Adrenal gland (tissue), 12 donors: ENCODE measurements around the gene HORMAD2. TPM values are rescaled to one million over a fixed set of nuclear protein-coding genes. Genes with fewer than 3 reads are reported as not detected.
"Not testable (repeated sequence)": the region's sequence is repeated elsewhere in the genome, so short reads cannot be mapped to it uniquely, and the experiment has no call there.

Source experiments
- DNase-seq, 7 donors: peaks; one replicate each; pipeline ENCODE4 v3.0.0-alpha.2; 2019 to 2020
- H3K27ac ChIP-seq, 5 donors: fragments of 200-600 bp; sonication (generic) in 4 of 5; 1 replicate in 3 of 5; 2 replicates in 2 of 5; pipeline versions ENCODE4 v1.5.1 to v1.8.0; 2016 to 2020; ENCODE audit warnings: mild to moderate bottlenecking in 1 of 5
- H3K27me3 ChIP-seq: fragments of 200-600 bp; 2 replicates; pipeline ENCODE4 v1.8.0; 2021
- H3K36me3 ChIP-seq, 2 donors: fragments of 200-600 bp; replicated peaks in 1 of 2; 1 replicate in 1 of 2; 2 replicates in 1 of 2; pipeline versions ENCODE4 v1.5.1 to v1.8.0; 2018 to 2022
- H3K4me1 ChIP-seq, 2 donors: fragments of 200-600 bp; replicated peaks in 1 of 2; 1 replicate in 1 of 2; 2 replicates in 1 of 2; pipeline versions ENCODE4 v1.5.1 to v1.8.0; 2018 to 2021
- H3K4me3 ChIP-seq, 4 donors: fragments of 200-600 bp; sonication (generic) in 3 of 4; one replicate each; pipeline ENCODE4 v1.5.1; 2016 to 2018
- H3K9me3 ChIP-seq, 3 donors: fragments of 200-600 bp; sonication (generic) in 1 of 3; replicated peaks in 1 of 3; 1 replicate in 2 of 3; 2 replicates in 1 of 3; pipeline versions ENCODE4 v1.5.1 to v1.8.0; 2016 to 2021
- CTCF ChIP-seq, 6 experiments: fragments of 450-650 bp in 4 of 6; fragments of 200-600 bp in 2 of 6; sonication (generic) in 1 of 6; IDR thresholded peaks; 1 replicate in 5 of 6; 2 replicates in 1 of 6; pipeline versions ENCODE4 v1.5.1 to v1.8.0; 2016 to 2021; ENCODE audit warnings: antibody characterized with exemption in 6 of 6, mild to moderate bottlenecking in 2 of 6, moderate library complexity in 1 of 6
- POLR2A ChIP-seq, 2 donors: fragments of 450-650 bp; IDR thresholded peaks; one replicate each; pipeline ENCODE4 v1.6.1; 2017; ENCODE audit warnings: antibody characterized with exemption in 2 of 2, mild to moderate bottlenecking in 2 of 2, moderate library complexity in 1 of 2
- WGBS, 4 donors: extraction: QIAGEN DNeasy Blood & Tissue Kit in 2 of 4; methylation state at CpG; one replicate each; pipeline versions ENCODE4 v1.1.5 to v1.1.7; 2013 to 2017; 5-methylcytosine and 5-hydroxymethylcytosine counted together
- intact Hi-C, 2 donors: fragments of 100-400 bp; cut with DNase I; formaldehyde crosslinking; loops; one replicate each; pipeline versions ENCODE4 v1.14.1 to v1.15.0; 2022 to 2023
- polyA plus RNA-seq, 3 donors: library from polyadenylated mRNA; stranded (reverse); fragments of 200-250 nt in 2 of 3; fragments of 350-450 nt in 1 of 3; fragmentation: Illumina TruSeq in 1 of 3; extraction: RNeasy Lipid Tissue Mini Kit (QIAGEN cat#74804) in 1 of 3; gene quantifications; one replicate each; pipeline ENCODE4 v1.2.3, GENCODE V29; 2013 to 2014
- total RNA-seq, 9 donors: library from RNA; depleted of rRNA in 4 of 9; stranded (reverse); fragments of >200 nt in 4 of 9; fragments of 120-200 nt in 1 of 9; fragmentation: NEBNext Ultra II Directional in 1 of 9; extraction: Animal tissue kit (Norgen Biotek cat#: 25700) in 1 of 9; gene quantifications; one replicate each; pipeline versions ENCODE4 v1.1.0 to v1.2.4, GENCODE V29; 2013 to 2023
- donor health status: healthy with polysubstance abuse.
- donor health status: Bipolar disorder and iron deficiency.
- donor health status: DM: yes; HTN: yes; CAD: no.
- donor health status: DM: no; HTN: no; CAD: no.
- donor health status: DM: no; HTN: no; CAD: no.
- donor health status: DM: yes; HTN: yes; CAD: no.

The HORMAD2 gene
- total and polyA plus RNA-seq, 12 donors = not detected

GRCh38 chr22:30094804-30095203 is 14.5 kb downstream of the HORMAD2 start:
- Histone ChIP-seq H3K27me3 (peaks cover 11% of the 10 kb centered on the region), H3K4me3 (no peak overlapping the region), H3K36me3 (no peaks in the 10 kb centered on the region), H3K27ac (no peak overlapping the region), H3K4me1 (no peaks in the 10 kb centered on the region), H3K9me3 (no peaks in the 10 kb centered on the region)
- intact Hi-C loops = no loop called here
- WGBS, 4 donors = 65 to 95% (median 71%) methylated on average over 1 of the region's 1 CpG
- TF ChIP-seq CTCF (IDR thresholded peaks at IDR 0.05) (no peak), POLR2A (IDR thresholded peaks at IDR 0.05) (no peak)
- no peak for DNase-seq

GRCh38 chr22:30097861-30098260 is 17.6 kb downstream of the HORMAD2 start:
- TF ChIP-seq CTCF (IDR thresholded peaks at IDR 0.05) (no peak), POLR2A (IDR thresholded peaks at IDR 0.05) (no peak)
- 0 to 50% (median 31%) methylated on average over 1 of the region's 1 CpG for WGBS, 4 donors
- H3K4me1 ChIP-seq = no peaks in the 10 kb centered on the region
- H3K27ac ChIP-seq = no peak overlapping the region
- H3K36me3 ChIP-seq = no peaks in the 10 kb centered on the region
- no peaks in the 10 kb centered on the region for H3K9me3 ChIP-seq
- DNase-seq = no peak
- intact Hi-C loops = no loop called here
- peaks cover 6% of the 10 kb centered on the region for H3K27me3 ChIP-seq
- no peak overlapping the region for H3K4me3 ChIP-seq

GRCh38 chr22:30100770-30101169 is 20.5 kb downstream of the HORMAD2 start:
- not testable (repeated sequence) for H3K36me3 ChIP-seq, H3K9me3 ChIP-seq, H3K4me1 ChIP-seq, H3K27me3 ChIP-seq, H3K4me3 ChIP-seq, H3K27ac ChIP-seq, DNase-seq
- 52 to 59% (median 57%) methylated on average over 2 of the region's 2 CpGs for WGBS, 4 donors
- intact Hi-C loops = loop anchor here in 1 of 2 donors (10.0 kb wide), 1 partner anchor 284 kb away; the partner anchor contains the start of gene RNF215

- H3K36me3 ChIP-seq = no peaks in the 10 kb centered on the region
Measured at GRCh38 chr22:30104501-30105156, 24.4 kb downstream of the HORMAD2 start.

More at GRCh38 chr22:30104501-30105156, 24.4 kb downstream of the HORMAD2 start:
- Histone ChIP-seq H3K9me3 (no peaks in the 10 kb centered on the region), H3K4me3 (no peak overlapping the region), H3K4me1 (no peaks in the 10 kb centered on the region), H3K27ac (no peak overlapping the region), H3K27me3 (no peaks in the 10 kb centered on the region)
- WGBS, 4 donors = 80 to 86% (median 81%) methylated on average over 3 of the region's 3 CpGs
- no peak for TF ChIP-seq CTCF (IDR thresholded peaks at IDR 0.05)
- no peak for TF ChIP-seq POLR2A (IDR thresholded peaks at IDR 0.05)
- intact Hi-C loops = loop anchor here (5.0 to 10.0 kb wide), 2 partner anchors 280 to 283 kb away; partner anchors contain the start of gene RNF215 (in 2 of the 2)
- no peak for DNase-seq
